HG03103 (cell line): ENCODE results near the gene WNT9B.

Experiments
- ATAC-seq: cut with Tn5 transposase; IDR thresholded peaks from one replicate; pipeline ENCODE4 v1.9.1; 2021; ENCODE audit warnings: low read depth; ENCODE audit not compliant: unreplicated experiment

WNT9B gene

GRCh38 chr17:46878055-46878454 lies 26.7 kb downstream of the WNT9B start:
- no peak for ATAC-seq

DNA sequence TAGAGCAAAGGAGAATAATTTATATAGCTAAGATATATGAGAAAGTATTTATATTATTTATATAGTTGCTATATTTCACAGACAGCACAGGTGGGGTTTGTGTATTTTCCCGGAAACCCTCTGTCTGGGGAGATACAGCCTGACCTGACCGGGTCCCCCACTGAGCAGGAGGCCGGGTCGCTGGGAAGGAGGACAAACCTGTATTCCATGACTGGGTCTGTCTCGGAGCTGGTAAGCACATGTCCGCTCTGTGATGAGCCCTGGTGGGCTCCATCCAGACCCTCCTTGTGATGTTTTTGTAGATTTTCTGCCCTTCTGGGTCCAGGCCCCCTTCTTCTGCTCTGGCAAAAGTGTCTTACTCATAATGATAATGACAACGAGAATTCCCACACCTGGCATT lies 27.7 kb downstream of the WNT9B start:
- no peak for ATAC-seq

GRCh38 chr17:46881015-46881414 lies 29.6 kb downstream of the WNT9B start:
- no peak for ATAC-seq

DNA sequence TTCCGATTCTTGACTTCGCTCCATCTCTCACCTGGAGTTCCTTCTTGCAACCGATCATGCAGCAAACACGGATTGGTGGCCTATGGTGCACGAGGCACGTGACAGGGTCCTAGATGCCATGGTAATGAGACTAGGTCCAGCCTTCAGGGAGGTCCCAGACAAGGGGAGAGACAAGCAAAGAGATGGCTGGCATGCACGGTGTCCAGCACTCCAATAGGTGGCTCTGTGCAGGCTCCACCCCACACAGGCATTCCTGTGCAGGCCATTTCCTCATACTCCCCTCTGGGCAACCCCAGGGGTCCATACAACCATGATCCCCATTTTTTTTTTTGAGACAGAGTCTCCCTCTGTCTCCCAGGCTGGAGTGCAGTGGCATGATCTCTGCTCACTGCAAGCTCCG lies 31.3 kb downstream of the WNT9B start:
- ATAC-seq = no peak

DNA sequence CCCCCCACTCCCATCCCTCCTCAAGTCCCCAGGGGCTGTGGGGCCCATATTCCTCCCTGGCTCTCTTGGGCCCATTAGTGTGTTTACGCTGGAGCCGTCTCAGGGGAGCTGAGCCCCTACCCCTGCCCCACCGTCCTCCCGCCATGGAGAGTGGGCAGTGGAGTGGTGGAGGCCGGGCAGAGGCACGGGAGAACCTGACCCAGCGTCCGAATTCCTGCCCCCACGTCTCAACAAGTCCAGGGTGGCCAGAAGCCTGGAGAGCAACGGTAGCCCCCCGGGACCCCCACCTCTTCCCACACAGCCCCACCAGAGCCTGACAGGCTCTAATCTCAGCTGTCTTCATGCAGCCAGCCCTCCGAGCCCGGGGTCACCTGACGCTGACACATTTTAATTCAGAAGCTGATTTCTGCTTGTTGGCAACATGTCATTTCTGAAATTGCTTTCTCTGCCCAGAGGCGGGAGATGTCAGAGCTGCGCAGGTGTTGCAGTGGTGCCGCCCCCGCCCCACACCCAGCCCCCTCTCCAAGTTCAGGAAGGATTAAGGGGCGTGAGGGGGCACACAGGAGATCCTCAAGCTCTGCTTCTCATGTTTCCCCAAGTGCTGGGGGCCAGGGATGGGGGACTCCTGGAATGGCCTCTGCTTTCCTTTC lies 32.6 kb downstream of the WNT9B start:
- ATAC-seq = no peak

DNA sequence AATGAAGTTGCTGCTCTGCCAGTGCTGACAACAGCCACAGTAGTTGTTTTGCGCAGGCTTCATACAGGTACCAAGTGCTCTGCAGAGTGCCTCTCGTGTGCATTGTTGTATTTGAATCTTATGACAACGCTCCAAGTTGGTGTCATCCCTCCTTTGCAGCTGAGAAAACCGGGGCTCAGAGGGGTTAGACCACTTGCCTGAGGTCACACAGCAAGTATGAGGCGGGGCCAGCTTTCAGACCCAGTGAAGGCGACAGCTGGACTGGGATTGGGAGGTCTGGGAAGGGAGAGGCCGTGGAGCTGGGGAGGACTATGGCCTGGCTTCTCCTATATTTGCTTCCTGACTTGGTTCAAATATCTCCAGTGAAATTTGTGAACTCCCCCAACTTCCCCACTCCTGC lies 33.2 kb downstream of the WNT9B start:
- ATAC-seq = no peak

DNA sequence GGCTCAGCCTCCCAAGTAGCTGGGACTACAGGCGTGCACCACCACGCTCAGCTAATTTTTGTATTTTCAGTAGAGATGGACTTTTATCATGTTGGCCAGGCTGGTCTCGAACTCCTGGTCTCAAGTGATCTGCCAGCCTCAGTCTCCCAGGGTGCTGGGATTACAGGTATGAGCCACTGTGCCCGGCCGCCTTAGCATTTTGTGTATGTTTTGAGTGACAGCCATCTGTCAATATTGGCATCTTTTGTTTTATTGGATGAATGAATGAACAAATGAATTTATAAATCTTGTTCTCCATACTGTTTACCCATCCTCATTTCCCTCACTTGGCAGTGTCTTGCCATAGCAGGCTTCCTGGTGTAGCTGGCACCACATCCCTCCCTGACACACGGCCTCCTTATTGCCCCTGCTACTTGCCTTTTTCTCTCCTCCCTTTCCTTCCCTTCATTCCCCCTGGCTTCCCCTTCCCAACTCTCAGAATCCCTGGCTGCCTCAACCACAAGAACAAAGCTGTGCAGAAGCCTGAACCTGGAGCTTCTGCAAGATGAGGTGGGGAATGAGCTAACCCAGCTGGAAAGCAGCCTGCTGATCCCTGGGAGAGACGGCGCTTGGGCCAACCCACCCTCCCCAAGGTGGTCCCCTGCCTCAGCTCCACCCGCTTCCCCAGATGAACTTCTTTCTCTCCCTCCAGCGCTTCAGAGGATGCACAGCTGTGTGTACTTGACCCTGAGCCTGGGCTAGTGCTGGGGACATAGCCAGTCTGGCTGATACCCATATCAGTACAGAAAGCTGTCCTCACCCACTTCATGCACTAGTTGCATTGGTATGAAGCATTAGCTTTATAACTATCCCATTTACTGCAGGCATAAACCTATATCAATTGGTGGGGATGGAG lies 34.3 kb downstream of the WNT9B start:
- ATAC-seq = no peak

GRCh38 chr17:46886310-46886663 lies 34.9 kb downstream of the WNT9B start:
- ATAC-seq = no peak

DNA sequence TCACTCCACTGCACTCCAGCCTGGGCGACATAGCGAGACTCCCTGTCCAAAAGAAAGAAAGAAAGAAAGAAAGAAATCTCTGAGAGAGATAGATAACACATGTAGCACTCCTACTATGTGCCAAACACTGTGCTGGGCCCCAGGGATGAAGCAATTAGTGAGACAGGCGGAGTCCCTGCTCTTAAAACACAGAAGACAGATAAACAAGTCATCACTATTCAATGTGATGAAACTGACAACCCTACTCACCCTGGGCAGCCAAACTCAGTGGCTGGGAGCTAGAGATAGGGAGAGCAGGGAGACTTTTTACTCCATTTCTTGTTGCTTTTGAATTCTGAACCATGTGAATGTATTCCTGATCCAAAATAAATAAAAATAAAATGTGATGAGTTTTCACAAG lies 36.3 kb downstream of the WNT9B start:
- ATAC-seq = no peak

DNA sequence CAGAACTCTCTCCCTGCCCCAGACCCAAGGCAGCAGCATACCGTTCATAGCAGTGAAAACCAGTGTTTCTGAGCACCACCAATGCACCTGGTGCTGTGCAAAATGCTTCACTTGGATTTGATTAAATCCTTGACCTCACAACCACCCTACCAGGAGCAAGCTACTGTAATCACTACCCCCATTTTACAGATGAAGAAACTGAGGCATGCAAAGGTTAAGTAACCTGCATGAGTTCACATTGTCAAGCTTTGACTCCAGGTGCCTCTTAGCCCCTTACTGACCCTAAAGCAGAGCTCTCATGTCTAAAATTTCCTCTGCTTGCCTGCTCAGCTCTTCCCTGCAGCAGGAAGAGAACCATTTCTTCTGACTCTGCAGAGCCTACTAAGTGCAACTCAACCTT lies 37.3 kb downstream of the WNT9B start:
- ATAC-seq = no peak

DNA sequence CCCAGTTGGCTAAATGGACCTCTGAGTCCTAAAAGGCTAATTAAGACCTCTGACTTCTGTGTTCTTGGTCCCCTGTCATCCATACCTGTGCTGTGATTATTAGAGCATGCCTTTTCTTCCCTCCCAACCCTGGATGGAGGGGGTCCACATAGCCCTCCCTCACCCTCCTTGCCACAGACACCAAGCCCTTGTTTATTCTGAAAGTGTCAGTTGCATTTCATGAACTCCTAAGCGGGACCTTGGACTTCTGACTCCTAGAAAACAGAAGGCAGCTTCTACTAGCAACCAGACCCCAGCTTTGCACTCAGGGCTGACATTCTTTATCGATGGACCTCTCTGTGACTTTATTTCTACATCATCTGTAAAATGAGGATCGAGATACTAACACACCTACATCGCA lies 38.1 kb downstream of the WNT9B start:
- no peak for ATAC-seq

- no peak for ATAC-seq
Measured at GRCh38 chr17:46889992-46890564, 38.7 kb downstream of the WNT9B start.

- ATAC-seq = no peak
Measured at GRCh38 chr17:46890638-46891037, 39.3 kb downstream of the WNT9B start.

DNA sequence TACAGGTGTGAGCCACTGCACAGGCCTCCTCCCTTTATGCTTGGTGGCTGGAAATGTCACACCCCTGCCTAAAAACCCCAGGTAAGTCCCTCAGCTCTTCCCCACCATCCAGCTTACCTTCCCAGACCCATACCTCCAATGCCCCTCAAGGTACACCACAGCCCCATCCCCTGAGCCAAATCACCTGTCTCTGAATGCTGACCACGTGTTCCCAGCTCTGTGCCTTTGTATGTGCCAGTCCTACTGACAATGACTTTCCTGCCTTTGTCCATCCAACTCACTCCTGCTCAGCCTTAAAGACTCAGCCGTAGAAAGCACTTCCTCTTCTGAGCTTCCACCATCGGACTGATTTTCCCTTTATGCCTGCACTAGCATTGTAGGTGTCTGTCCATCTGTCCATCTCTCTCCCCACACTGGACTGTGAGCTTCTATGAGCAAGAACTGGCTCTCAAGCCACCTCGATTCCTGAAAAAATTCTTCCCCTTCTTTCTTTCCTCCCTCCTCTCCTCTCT lies 40.9 kb downstream of the WNT9B start:
- no peak for ATAC-seq

DNA sequence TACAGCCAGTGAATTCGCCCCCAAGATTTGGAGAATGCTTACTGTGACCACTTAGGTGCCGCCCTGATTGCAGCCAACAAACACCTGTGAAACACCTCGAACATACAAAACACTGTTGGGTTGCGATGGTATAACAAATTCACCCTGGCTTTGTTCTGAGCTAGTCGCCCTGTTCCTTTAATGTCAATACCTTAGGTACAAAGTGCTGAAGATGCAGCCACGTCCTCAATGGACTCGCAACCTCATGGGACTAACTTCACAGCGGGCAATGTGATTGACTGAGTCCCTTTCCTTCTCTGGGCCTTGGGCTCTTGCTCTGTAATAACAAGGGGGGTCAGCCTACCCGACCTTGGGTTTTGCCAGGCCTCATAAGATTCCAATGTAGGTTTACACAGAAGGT lies 42.6 kb downstream of the WNT9B start:
- ATAC-seq = no peak

DNA sequence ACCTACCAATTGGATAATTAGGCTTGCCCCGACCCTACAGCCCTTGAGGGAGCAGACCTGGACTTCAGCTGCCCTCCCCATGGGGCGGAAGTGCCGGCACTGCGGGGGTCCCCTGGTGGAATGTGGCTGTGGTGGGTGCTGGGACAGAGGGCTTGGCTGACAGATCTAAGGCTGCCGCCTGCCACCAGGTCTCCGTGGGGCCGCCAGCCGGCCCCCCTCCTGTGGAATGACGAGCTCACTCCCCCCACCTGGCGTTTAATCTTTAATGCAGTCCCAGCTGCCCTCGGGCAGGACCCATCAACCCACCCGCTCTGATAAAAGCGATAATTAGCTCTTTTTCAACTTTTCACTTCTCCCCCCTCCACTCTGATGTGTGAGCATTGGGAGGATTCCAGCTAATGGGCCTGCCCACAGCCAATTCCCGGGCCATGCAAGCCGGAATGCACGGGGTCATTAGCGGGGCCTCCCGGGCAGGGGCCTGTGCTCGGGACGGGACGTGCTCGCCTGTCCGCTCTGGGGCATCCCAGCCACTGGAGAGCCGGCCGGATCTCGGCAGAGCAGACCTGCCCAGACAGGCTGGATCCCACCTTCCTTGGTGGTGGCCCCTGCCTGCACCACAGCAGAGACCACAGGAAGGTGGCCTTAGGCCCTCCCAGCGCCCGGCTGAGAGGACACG lies 43.2 kb downstream of the WNT9B start:
- ATAC-seq = no peak

DNA sequence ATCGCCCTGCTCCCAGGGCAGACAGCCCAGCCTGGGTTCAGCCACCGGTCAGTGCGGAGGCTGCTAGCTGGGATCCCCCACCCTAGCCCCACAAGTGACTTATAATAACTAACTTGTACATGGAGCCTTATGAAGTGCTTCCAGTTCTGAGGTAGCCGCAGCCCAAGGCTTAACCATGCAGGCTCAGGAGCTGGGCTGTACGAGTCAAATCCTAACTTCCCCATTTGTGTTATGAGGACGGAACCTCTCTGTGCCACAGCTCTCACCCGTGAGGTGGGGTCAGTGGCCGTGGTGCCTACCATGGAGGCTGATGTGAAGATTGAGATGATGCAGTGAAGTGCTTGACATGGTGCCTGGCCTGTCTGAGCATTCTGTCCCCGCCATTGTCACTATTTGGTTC lies 43.8 kb downstream of the WNT9B start:
- no peak for ATAC-seq

DNA sequence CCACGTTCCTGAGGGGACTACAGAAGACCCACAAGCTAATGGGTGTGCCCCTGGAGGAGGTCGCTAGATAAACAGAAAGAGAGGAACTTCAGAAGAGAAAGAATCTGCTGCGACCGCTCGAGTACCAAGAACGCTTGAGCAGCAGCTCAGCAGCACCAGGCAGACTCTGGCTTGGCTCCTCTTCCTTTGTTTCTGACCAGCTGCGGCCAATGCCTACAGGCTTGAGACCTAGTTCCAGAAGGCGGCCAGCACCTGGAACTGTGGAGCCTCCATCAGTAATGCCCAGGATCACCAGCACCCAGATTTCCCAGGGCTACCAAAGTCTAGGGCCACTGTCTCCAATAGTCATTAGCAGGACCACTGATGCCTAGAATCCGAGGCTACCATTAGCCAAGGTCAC lies 45.6 kb downstream of the WNT9B start:
- no peak for ATAC-seq

GRCh38 chr17:46898364-46898763 lies 47.0 kb downstream of the WNT9B start:
- no peak for ATAC-seq

GRCh38 chr17:46898860-46899259 lies 47.5 kb downstream of the WNT9B start:
- no peak for ATAC-seq

DNA sequence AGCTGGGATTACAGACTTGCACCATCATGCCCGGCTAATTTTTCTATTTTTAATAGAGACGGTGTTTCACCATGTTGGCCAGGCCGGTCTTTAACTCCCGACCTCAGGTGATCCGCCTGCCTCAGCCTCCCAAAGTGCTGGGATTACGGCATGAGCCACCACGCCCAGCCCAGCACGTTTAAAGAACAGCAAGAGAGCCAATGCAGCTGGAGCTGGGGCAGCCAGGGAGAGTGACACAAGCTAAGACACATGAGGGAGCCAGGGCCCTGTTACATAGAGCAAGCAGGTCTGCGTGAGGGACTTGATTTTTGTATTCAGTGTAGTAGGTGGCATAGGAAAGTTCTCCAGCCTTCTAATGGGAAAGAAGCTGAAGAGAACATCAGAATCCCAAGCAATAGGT lies 49.9 kb downstream of the WNT9B start:
- ATAC-seq = no peak
